HepG2 (cell line): ENCODE measurements around the gene NOM1. TPM values are rescaled to one million over a fixed set of nuclear protein-coding genes. Genes with fewer than 3 reads are reported as not detected.

Experiments
- ATF7 ChIP-seq, 2 experiments: fragments of 450-650 bp in 1 of 2; sonication (generic) in 1 of 2; formaldehyde crosslinking in 1 of 2; IDR thresholded peaks; 2 replicates each; pipeline versions ENCODE4 v1.4.0 to v1.6.1; 2016 to 2020; ENCODE audit warnings: antibody characterized with exemption in 1 of 2, mild to moderate bottlenecking in 1 of 2, missing genetic modification reagents in 1 of 2
- BRF2 ChIP-seq: sonication (generic); formaldehyde crosslinking; IDR thresholded peaks from 2 replicates; pipeline ENCODE4 v1.8.1; 2022; ENCODE audit warnings: mild to moderate bottlenecking, missing genetic modification reagents
- CEBPB ChIP-seq: IDR thresholded peaks from 2 replicates; pipeline ENCODE4 v1.6.1; 2011; ENCODE audit warnings: low read depth, low read length, improper control_type of control experiment, borderline replicate concordance
- CHD2 ChIP-seq: IDR thresholded peaks from 2 replicates; pipeline ENCODE4 v1.6.1; 2011; ENCODE audit warnings: low read depth, low read length, improper control_type of control experiment
- GMEB1 ChIP-seq: sonication (generic); formaldehyde crosslinking; IDR thresholded peaks from 2 replicates; pipeline ENCODE4 v1.5.1; 2020; ENCODE audit warnings: missing genetic modification reagents, mild to moderate bottlenecking, borderline replicate concordance
- HNF4A ChIP-seq: sonication (generic); formaldehyde crosslinking; IDR thresholded peaks from 2 replicates; pipeline ENCODE4 v1.4.0; 2020; ENCODE audit warnings: missing genetic modification reagents
- HNRNPLL ChIP-seq: fragments of 200-400 bp; formaldehyde crosslinking; IDR thresholded peaks from 2 replicates; pipeline ENCODE4 v1.6.1; 2017; ENCODE audit warnings: mild to moderate bottlenecking, low read depth, low read length; ENCODE audit not compliant: poor library complexity, severe bottlenecking
- IRF9 ChIP-seq: sonication (generic); formaldehyde crosslinking; IDR thresholded peaks from 2 replicates; pipeline ENCODE4 v1.8.0; 2022; ENCODE audit warnings: missing genetic modification reagents, mild to moderate bottlenecking, borderline replicate concordance
- JDP2 ChIP-seq: sonication (generic); formaldehyde crosslinking; IDR thresholded peaks from 2 replicates; pipeline ENCODE4 v1.8.1; 2022; ENCODE audit warnings: missing genetic modification reagents, borderline replicate concordance
- KLF12 ChIP-seq: sonication (generic); formaldehyde crosslinking; IDR thresholded peaks from 2 replicates; pipeline ENCODE4 v1.4.0; 2020; ENCODE audit warnings: missing genetic modification reagents, borderline replicate concordance
- KLF15 ChIP-seq: sonication (generic); formaldehyde crosslinking; IDR thresholded peaks from 2 replicates; pipeline ENCODE4 v1.8.1; 2023; ENCODE audit warnings: borderline replicate concordance, mild to moderate bottlenecking, inconsistent platforms, missing genetic modification reagents, mixed read lengths
- NR2C2 ChIP-seq: sonication (generic); formaldehyde crosslinking; IDR thresholded peaks from 2 replicates; pipeline ENCODE4 v1.4.0; 2020; ENCODE audit warnings: missing genetic modification reagents, mild to moderate bottlenecking, moderate library complexity, borderline replicate concordance
- RXRB ChIP-seq: IDR thresholded peaks from 2 replicates; pipeline ENCODE4 v1.6.1; 2016; ENCODE audit warnings: borderline replicate concordance, missing genetic modification reagents, missing compliant biosample characterization
- SALL2 ChIP-seq: sonication (generic); formaldehyde crosslinking; IDR thresholded peaks from 2 replicates; pipeline ENCODE4 v1.8.1; 2023; ENCODE audit warnings: mild to moderate bottlenecking, missing genetic modification reagents, inconsistent platforms
- TEF ChIP-seq: sonication (generic); formaldehyde crosslinking; IDR thresholded peaks from 2 replicates; pipeline ENCODE4 v1.5.0; 2020; ENCODE audit warnings: missing genetic modification reagents
- ZBTB25 ChIP-seq: IDR thresholded peaks from 2 replicates; pipeline ENCODE4 v1.6.1; 2018; ENCODE audit warnings: missing genetic modification reagents
- ZNF101 ChIP-seq: sonication (generic); formaldehyde crosslinking; IDR thresholded peaks from 2 replicates; pipeline ENCODE4 v1.4.0; 2020; ENCODE audit warnings: mild to moderate bottlenecking, low read depth, missing genetic modification reagents, borderline replicate concordance
- ZNF552 ChIP-seq: sonication (generic); formaldehyde crosslinking; IDR thresholded peaks from 2 replicates; pipeline ENCODE4 v1.9.0; 2022; ENCODE audit warnings: missing genetic modification reagents, mild to moderate bottlenecking, borderline replicate concordance
- ZNF557 ChIP-seq: sonication (generic); formaldehyde crosslinking; IDR thresholded peaks from 2 replicates; pipeline ENCODE4 v1.4.0; 2020; ENCODE audit warnings: missing genetic modification reagents
- ZNF562 ChIP-seq: sonication (generic); formaldehyde crosslinking; IDR thresholded peaks from 2 replicates; pipeline ENCODE4 v1.8.0; 2022; ENCODE audit warnings: missing genetic modification reagents, borderline replicate concordance
- ZNF670 ChIP-seq: sonication (generic); formaldehyde crosslinking; IDR thresholded peaks from 2 replicates; pipeline ENCODE4 v1.8.0; 2022; ENCODE audit warnings: mild to moderate bottlenecking, missing genetic modification reagents, borderline replicate concordance
- ZNF839 ChIP-seq: sonication (generic); formaldehyde crosslinking; IDR thresholded peaks from 2 replicates; pipeline ENCODE4 v1.4.0; 2020; ENCODE audit warnings: missing genetic modification reagents, mild to moderate bottlenecking, borderline replicate concordance
- polyA plus RNA-seq, 8 experiments: library from polyadenylated mRNA; depleted of rRNA in 3 of 8; stranded (reverse) in 7 of 8; unstranded in 1 of 8; fragments of >200 nt; fragmentation: Illumina TruSeq in 4 of 8; extraction: Trizol in 4 of 8; gene quantifications; 2 replicates each; pipeline versions ENCODE4 v1.2.1 to v1.2.3, GENCODE V29; 2011 to 2016; ENCODE audit warnings: low read depth in 4 of 8, missing spikeins in 1 of 8, mixed read lengths in 1 of 8; ENCODE audit not compliant: insufficient read depth in 1 of 8
- total RNA-seq, 5 experiments: library from RNA; depleted of rRNA; stranded (reverse); fragments of >200 nt; fragmentation: Illumina TruSeq; extraction: Trizol; gene quantifications; 2 replicates each; pipeline ENCODE4 v1.2.3, GENCODE V29; 2016; ENCODE audit warnings: low read depth in 1 of 5

NOM1 gene
- total and polyA plus RNA-seq, 2 of the 13 experiments (the other 11 are each of a cell fraction or from before 2014, with no cell fraction given) = 14.2 to 26.2 TPM

GRCh38 chr7:156949541-156950380, at the start of gene NOM1 (continued):
- TF ChIP-seq HNRNPLL (peak; percentile 96), HNF4A (CRISPR knock-in tag) (no peak), TEF (CRISPR knock-in tag) (peak; percentile 34; the same call in 1 of the 2 replicates), ZNF670 (peak; percentile 67; the same call in 1 of the 2 replicates), ATF7 (IDR thresholded peaks at IDR 0.05) (no peak), ATF7 (CRISPR knock-in tag; IDR thresholded peaks at IDR 0.05) (0 out of 2 replicates have a peak, but pooled peaks have one; percentile 13), ZNF552 (CRISPR knock-in tag) (0 out of 2 replicates have a peak, but pooled peaks have one; percentile 63), ZNF839 (CRISPR knock-in tag) (no peak), BRF2 (peak; percentile 89; the same call in 1 of the 2 replicates), GMEB1 (peak; percentile 89), ZNF562 (CRISPR knock-in tag) (no peak), JDP2 (0 out of 2 replicates have a peak, but pooled peaks have one; percentile 63), CEBPB (no peak), ZNF557 (CRISPR knock-in tag) (no peak), KLF12 (CRISPR knock-in tag) (0 out of 2 replicates have a peak, but pooled peaks have one; percentile 50), SALL2 (CRISPR knock-in tag) (peak; percentile 88), NR2C2 (CRISPR knock-in tag) (peak; percentile 73), IRF9 (CRISPR knock-in tag) (no peak; the same call in 1 of the 2 replicates), ZNF101 (CRISPR knock-in tag) (no peak), RXRB (CRISPR knock-in tag) (peak; percentile 36; the same call in 1 of the 2 replicates), CHD2 (no peak), KLF15 (CRISPR knock-in tag) (0 out of 2 replicates have a peak, but pooled peaks have one; percentile 57), ZBTB25 (peak; percentile 74; the same call in 1 of the 2 replicates)
